Heart left ventricle (tissue), 13 donors: Measurements from ENCODE around the gene DCLK1.

Experiments used
- POLR2A ChIP-seq, 2 donors: fragments of 450-650 bp; IDR thresholded peaks; one replicate each; pipeline ENCODE4 v1.6.1; 2017; ENCODE audit warnings: antibody characterized with exemption in 2 of 2, mild to moderate bottlenecking in 2 of 2, moderate library complexity in 2 of 2
- TF ChIP-seq, protein P1 (sequence below), 12 donors: fragments of 200-600 bp; sonication (generic) in 4 of 12; IDR thresholded peaks; one replicate each; pipeline versions ENCODE4 v1.5.0 to v1.8.0; 2018 to 2022; ENCODE audit warnings: antibody characterized with exemption in 12 of 12, mild to moderate bottlenecking in 5 of 12
- donor health status: ischemic (EF 13 %, LVEDD 7.1; RV severe dilation, severe dysfunction).
- donor health status: DM: no; HTN: yes; CAD: no.
- donor health status: DM: no; HTN: no; CAD: no.
- donor health status: ischemic (EF 25% LVEDD 6.9; RV normal size, moderate dysfunction).
- donor health status: ischemic (EF 25% LVEDD 5.7; RV mildly dilated, moderate dysfunction).
- donor health status: ischemic (EF 35%, LVEDD 5.7; RV mildly dilated, moderate dysfunction).
- donor health status: nonischemic (EF 11% LVEDD 7.7; RV severe dilation, severe dysfunction).
- donor health status: DM: yes; HTN: yes; CAD: no.
- donor health status: PGD.
- donor health status: ischemic (EF 29% LVEDD 5.4; RV normal size, mild dysfunction).
- donor health status: nonischemic (EF 23%, LVEDD 6.1; RV moderate dilation, normal function).

GRCh38 chr13:35892837-35893814 lies 238.1 kb downstream of the DCLK1 start:
- TF ChIP-seq, protein P1, sequence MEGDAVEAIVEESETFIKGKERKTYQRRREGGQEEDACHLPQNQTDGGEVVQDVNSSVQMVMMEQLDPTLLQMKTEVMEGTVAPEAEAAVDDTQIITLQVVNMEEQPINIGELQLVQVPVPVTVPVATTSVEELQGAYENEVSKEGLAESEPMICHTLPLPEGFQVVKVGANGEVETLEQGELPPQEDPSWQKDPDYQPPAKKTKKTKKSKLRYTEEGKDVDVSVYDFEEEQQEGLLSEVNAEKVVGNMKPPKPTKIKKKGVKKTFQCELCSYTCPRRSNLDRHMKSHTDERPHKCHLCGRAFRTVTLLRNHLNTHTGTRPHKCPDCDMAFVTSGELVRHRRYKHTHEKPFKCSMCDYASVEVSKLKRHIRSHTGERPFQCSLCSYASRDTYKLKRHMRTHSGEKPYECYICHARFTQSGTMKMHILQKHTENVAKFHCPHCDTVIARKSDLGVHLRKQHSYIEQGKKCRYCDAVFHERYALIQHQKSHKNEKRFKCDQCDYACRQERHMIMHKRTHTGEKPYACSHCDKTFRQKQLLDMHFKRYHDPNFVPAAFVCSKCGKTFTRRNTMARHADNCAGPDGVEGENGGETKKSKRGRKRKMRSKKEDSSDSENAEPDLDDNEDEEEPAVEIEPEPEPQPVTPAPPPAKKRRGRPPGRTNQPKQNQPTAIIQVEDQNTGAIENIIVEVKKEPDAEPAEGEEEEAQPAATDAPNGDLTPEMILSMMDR (IDR thresholded peaks at IDR 0.05): no peak
- TF ChIP-seq POLR2A (IDR thresholded peaks at IDR 0.05): no peak
